Lung (tissue), 12 donors: ENCODE measurements around the gene TTC7B. TPM values are rescaled to one million over a fixed set of nuclear protein-coding genes. Genes with fewer than 3 reads are reported as not detected.
"Not testable (repeated sequence)": the region's sequence is repeated elsewhere in the genome, so short reads cannot be mapped to it uniquely, and the experiment has no call there.

Experiments
- ATAC-seq: fragments of 200-7000 bp; cut with Tn5 transposase; one replicate; pipeline ENCODE4 v1.9.1; 2020; ENCODE audit warnings: moderate number of reproducible peaks; ENCODE audit not compliant: insufficient read depth, low FRiP score
- DNase-seq, 3 donors: peaks; one replicate each; pipeline ENCODE4 v3.0.0-alpha.2; 2013 to 2017
- H3K27ac ChIP-seq, 2 donors: one replicate each; pipeline ENCODE4 v1.5.1; 2013; ENCODE audit warnings: mild to moderate bottlenecking in 2 of 2, moderate library complexity in 2 of 2, control low read depth in 1 of 2, inconsistent platforms in 1 of 2, low read depth in 1 of 2, low read length in 1 of 2
- H3K27me3 ChIP-seq, 3 donors: one replicate each; pipeline ENCODE4 v1.5.1; 2013; ENCODE audit warnings: low read length in 2 of 3; ENCODE audit not compliant: control insufficient read depth in 3 of 3, insufficient read depth in 3 of 3
- H3K36me3 ChIP-seq, 4 donors: one replicate each; pipeline ENCODE4 v1.5.1; 2013; ENCODE audit warnings: low read length in 4 of 4, mild to moderate bottlenecking in 1 of 4, moderate library complexity in 1 of 4; ENCODE audit not compliant: control insufficient read depth in 4 of 4, insufficient read depth in 4 of 4
- H3K4me1 ChIP-seq, 5 donors: one replicate each; pipeline ENCODE4 v1.5.1; 2013; ENCODE audit warnings: low read length in 5 of 5, mild to moderate bottlenecking in 2 of 5, moderate library complexity in 1 of 5; ENCODE audit not compliant: control insufficient read depth in 5 of 5, insufficient read depth in 5 of 5
- H3K4me3 ChIP-seq: one replicate; pipeline ENCODE4 v1.5.1; 2013; ENCODE audit warnings: mild to moderate bottlenecking, control low read depth, moderate library complexity
- H3K9ac ChIP-seq, 2 donors: one replicate each; pipeline ENCODE4 v1.5.1; 2013; ENCODE audit warnings: low read length in 2 of 2, control low read depth in 1 of 2; ENCODE audit not compliant: insufficient read depth in 1 of 2
- H3K9me3 ChIP-seq, 4 donors: one replicate each; pipeline ENCODE4 v1.5.1; 2013; ENCODE audit warnings: low read length in 3 of 4, mild to moderate bottlenecking in 1 of 4, moderate library complexity in 1 of 4; ENCODE audit not compliant: control insufficient read depth in 4 of 4, insufficient read depth in 3 of 4
- WGBS, 2 donors: extraction: QIAGEN DNeasy Blood & Tissue Kit; methylation state at CpG; one replicate each; pipeline ENCODE4 v1.1.7; 2013; 5-methylcytosine and 5-hydroxymethylcytosine counted together
- polyA plus RNA-seq, 2 donors: library from polyadenylated mRNA; stranded (reverse); fragments of 200-250 nt; gene quantifications; one replicate each; pipeline ENCODE4 v1.2.1, GENCODE V29; 2013
- total RNA-seq, 2 donors: library from RNA; depleted of rRNA in 1 of 2; stranded (reverse); fragments of >200 nt in 1 of 2; gene quantifications; one replicate each; pipeline ENCODE4 v1.2.1, GENCODE V29; 2014 to 2021
- TF ChIP-seq, protein P1 (sequence below): IDR thresholded peaks from 2 replicates; pipeline ENCODE4 v1.5.1; 2012; ENCODE audit warnings: mild to moderate bottlenecking; ENCODE audit errors: control extremely low read depth, extremely low read depth
- donor health status: control.
- donor health status: control.
- donor health status: Bipolar disorder and iron deficiency.
- donor health status: healthy.
- donor health status: DM: yes; HTN: yes; CAD: no.

Gene TTC7B
- total and polyA plus RNA-seq, 4 donors: 11.0 to 39.6 (median 23.0) TPM

DNA sequence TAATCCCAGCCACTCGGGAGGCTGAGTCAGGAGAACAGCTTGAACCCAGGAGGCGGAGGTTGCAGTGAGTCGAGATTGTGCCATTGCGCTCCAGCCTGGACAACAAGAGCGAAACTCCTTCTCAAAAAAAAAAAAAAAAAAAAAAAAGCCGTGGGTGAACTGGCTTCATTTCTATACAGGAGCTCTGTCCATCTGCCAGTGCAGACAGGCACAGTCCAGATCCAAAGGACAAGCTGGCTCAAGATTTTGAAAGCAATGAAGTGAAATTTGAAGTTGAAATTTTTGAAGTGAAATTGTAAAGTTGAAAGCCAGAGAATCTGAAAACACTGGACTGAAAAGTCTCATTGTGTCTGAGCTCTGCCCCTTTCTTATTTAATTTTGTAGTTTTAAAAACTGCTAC is 284.7 kb downstream of the TTC7B start:
- WGBS, 2 donors: 92% methylated on average over 6 of the region's 6 CpGs
- Histone ChIP-seq H3K27me3 (no peaks in the 10 kb centered on the region), H3K4me1 (peaks cover 0 to 19% (median 13%) of the 10 kb centered on the region in 5 donors), H3K27ac (no peak overlapping the region), H3K4me3 (no peak overlapping the region), H3K36me3 (no peaks in the 10 kb centered on the region), H3K9me3 (peaks cover 0 to 3% (median 0%) of the 10 kb centered on the region in 4 donors), H3K9ac (no peak overlapping the region)
- ATAC-seq (no peak), DNase-seq (no peak)
- TF ChIP-seq, protein P1, sequence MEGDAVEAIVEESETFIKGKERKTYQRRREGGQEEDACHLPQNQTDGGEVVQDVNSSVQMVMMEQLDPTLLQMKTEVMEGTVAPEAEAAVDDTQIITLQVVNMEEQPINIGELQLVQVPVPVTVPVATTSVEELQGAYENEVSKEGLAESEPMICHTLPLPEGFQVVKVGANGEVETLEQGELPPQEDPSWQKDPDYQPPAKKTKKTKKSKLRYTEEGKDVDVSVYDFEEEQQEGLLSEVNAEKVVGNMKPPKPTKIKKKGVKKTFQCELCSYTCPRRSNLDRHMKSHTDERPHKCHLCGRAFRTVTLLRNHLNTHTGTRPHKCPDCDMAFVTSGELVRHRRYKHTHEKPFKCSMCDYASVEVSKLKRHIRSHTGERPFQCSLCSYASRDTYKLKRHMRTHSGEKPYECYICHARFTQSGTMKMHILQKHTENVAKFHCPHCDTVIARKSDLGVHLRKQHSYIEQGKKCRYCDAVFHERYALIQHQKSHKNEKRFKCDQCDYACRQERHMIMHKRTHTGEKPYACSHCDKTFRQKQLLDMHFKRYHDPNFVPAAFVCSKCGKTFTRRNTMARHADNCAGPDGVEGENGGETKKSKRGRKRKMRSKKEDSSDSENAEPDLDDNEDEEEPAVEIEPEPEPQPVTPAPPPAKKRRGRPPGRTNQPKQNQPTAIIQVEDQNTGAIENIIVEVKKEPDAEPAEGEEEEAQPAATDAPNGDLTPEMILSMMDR: no peak

DNA sequence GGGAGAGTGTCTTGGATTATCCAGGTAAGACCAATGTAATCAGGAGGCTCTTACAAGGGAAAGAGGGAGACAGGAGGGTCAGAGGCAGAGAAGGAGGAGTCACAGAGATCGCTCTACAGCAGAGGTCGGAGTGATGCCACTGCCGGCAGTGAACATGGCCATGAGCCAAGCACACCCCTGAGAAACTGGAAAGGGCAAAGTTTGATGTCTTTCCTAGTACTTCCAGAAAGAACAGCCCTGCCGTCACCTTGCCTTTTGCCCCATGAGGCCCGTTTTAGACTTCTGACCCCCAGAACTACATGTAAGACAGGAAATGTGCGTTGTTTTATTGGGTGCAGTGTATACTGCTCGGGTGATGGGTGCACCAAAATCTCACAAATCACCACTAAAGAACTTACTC is 285.7 kb downstream of the TTC7B start:
- TF ChIP-seq, protein P1: no peak
- no peaks in the 10 kb centered on the region for H3K36me3 ChIP-seq
- H3K4me1 ChIP-seq: peaks cover 0 to 9% (median 9%) of the 10 kb centered on the region in 5 donors
- DNase-seq (no peak), ATAC-seq (no peak)
- H3K4me3 ChIP-seq: no peak overlapping the region
- H3K9ac ChIP-seq: no peak overlapping the region
- no peaks in the 10 kb centered on the region for H3K27me3 ChIP-seq
- peaks cover 0 to 3% (median 0%) of the 10 kb centered on the region in 4 donors for H3K9me3 ChIP-seq
- H3K27ac ChIP-seq: no peak overlapping the region
- 88 to 91% methylated on average over 7 of the region's 7 CpGs for WGBS, 2 donors

DNA sequence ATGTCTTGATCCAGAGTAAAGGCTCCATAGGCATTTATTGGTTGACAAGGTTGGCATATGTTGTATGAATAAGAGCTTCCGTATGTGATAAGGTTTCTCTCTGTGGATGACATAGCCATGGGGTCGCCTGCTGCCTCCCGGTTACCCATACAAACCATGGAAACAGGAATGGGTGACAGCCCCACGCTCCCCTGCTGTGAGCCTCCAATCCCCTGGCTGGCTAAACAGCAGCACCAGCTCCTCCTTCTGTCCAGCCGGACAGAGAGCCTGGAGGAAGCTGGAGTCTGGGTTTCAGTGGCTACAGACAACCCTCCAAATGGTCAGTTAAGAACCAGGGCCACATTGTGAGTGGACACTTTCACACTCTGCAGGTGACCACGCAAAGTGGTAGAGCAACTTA is 288.3 kb downstream of the TTC7B start:
- H3K27ac ChIP-seq: no peak overlapping the region
- H3K9ac ChIP-seq: no peak overlapping the region
- no peaks in the 10 kb centered on the region for H3K27me3 ChIP-seq
- DNase-seq: no peak
- no peaks in the 10 kb centered on the region for H3K36me3 ChIP-seq
- 94 to 98% methylated on average over 6 of the region's 6 CpGs for WGBS, 2 donors
- no peak overlapping the region for H3K4me3 ChIP-seq
- TF ChIP-seq, protein P1: no peak
- ATAC-seq: no peak
- peaks cover 0 to 13% (median 2%) of the 10 kb centered on the region in 5 donors for H3K4me1 ChIP-seq
- H3K9me3 ChIP-seq: peaks cover 0 to 3% (median 0%) of the 10 kb centered on the region in 4 donors

DNA sequence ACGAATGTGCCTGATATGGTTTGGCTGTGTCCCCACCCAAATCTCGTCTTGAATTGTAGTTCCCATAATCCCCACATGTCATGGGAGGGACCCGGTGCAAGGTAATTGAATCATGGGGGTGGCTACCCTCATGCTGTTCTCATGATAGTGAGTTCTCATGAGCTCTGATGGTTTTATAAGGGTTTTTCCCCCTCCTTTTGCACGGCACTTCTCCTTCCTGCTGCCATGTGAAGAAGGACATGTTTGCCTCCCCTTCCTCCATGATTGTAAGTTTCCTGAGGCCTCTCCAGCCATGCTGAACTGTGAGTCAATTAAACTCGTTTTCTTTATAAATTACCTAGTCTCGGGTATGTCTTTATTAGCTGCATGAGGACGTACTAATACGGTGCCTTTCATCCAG is 289.7 kb downstream of the TTC7B start:
- 92 to 95% methylated on average over 8 of the region's 8 CpGs for WGBS, 2 donors
- not testable (repeated sequence) for H3K27me3 ChIP-seq

DNA sequence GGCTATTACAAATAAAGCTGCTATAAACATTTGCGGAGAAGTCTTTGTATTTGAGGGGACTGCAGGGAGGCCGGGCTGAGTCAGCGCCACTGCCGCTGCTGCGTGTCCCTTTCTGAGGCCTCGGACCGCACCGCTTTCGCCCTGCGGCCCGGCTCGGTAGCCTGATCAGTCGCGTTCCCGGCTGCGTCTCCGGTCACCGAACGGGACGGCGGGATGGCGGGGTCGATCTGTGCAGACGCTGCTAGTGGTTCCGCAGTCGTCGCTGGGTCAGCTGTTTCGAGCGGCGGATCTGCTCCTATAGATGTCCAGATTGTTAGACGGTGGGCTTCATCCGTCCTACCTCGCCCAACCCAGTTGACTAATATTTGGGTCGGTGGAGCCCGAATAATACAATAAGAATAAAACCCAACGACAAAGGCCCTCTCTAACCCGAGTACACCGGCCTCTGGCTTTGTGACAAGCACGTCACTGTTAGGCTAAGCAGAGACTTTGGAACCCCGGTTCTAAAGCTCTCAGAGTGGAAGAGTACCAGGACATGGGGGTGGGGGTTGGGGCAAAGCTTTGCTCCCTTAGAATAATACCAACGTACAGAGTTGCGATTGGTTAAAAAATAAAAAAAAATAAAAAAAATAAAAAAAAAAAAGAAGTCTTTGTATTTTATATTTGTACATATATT is 290.7 kb downstream of the TTC7B start:
- not testable (repeated sequence) for ATAC-seq, H3K36me3 ChIP-seq, H3K27me3 ChIP-seq, H3K4me3 ChIP-seq, H3K9ac ChIP-seq, H3K9me3 ChIP-seq, H3K27ac ChIP-seq, DNase-seq
- peaks cover 2 to 38% (median 14%) of the 10 kb centered on the region in 5 donors for H3K4me1 ChIP-seq
- 65 to 77% methylated on average over 27 to 31 of the region's 42 CpGs for WGBS, 2 donors

More for the DNA sequence above, 289.7 kb downstream of the TTC7B start:
- not testable (repeated sequence) for H3K9me3 ChIP-seq, H3K27ac ChIP-seq, ATAC-seq, H3K4me3 ChIP-seq, H3K9ac ChIP-seq, H3K36me3 ChIP-seq, DNase-seq
- peaks cover 2 to 27% (median 4%) of the 10 kb centered on the region in 5 donors for H3K4me1 ChIP-seq
